Keratinocyte (primary cell): ENCODE results near the gene KLHL1. TPM values are rescaled to one million over a fixed set of nuclear protein-coding genes. Genes with fewer than 3 reads are reported as not detected.

ENCODE experiments used
- DNase-seq: peaks from one replicate; pipeline ENCODE4 v3.0.0-alpha.2; 2011; ENCODE audit warnings: low read depth, missing footprints, low spot score
- FAIRE-seq: peaks from 2 replicates; lab custom pipeline; 2011; peaks lifted over from hg19 to GRCh38; lab: Jason Lieb, UNC
- H2AFZ ChIP-seq: 2 replicates; pipeline ENCODE4 v1.6.0; 2012; ENCODE audit warnings: low read length, control low read depth, inconsistent platforms; ENCODE audit not compliant: control insufficient read depth
- H3K27ac ChIP-seq: 2 replicates; pipeline ENCODE4 v1.5.1; 2011; ENCODE audit warnings: low read length; ENCODE audit not compliant: control insufficient read depth, insufficient read depth
- H3K27me3 ChIP-seq: 3 replicates; pipeline ENCODE4 v1.6.0; 2011; ENCODE audit warnings: low read length; ENCODE audit not compliant: control insufficient read depth, insufficient read depth; ENCODE audit errors: extremely low read depth
- H3K36me3 ChIP-seq, 2 experiments: 2 replicates in 1 of 2; 3 replicates in 1 of 2; pipeline ENCODE4 v1.5.1; 2011; ENCODE audit warnings: low read length in 2 of 2, mild to moderate bottlenecking in 1 of 2; ENCODE audit not compliant: control insufficient read depth in 2 of 2, insufficient read depth in 2 of 2; ENCODE audit errors: extremely low read depth in 1 of 2
- H3K4me1 ChIP-seq: 3 replicates; pipeline ENCODE4 v1.5.1; 2011; ENCODE audit warnings: low read length; ENCODE audit not compliant: control insufficient read depth, insufficient read depth; ENCODE audit errors: extremely low read depth
- H3K4me2 ChIP-seq: 3 replicates; pipeline ENCODE4 v1.6.0; 2011; ENCODE audit warnings: low read depth, low read length; ENCODE audit not compliant: control insufficient read depth, insufficient read depth; ENCODE audit errors: extremely low read depth
- H3K4me3 ChIP-seq, 3 experiments: fragments of 200-600 bp in 1 of 3; sonication (generic) in 1 of 3; 2 replicates in 2 of 3; 3 replicates in 1 of 3; pipeline ENCODE4 v1.5.1; 2011 to 2016; ENCODE audit warnings: low read length in 3 of 3, mild to moderate bottlenecking in 3 of 3, control low read depth in 2 of 3, inconsistent platforms in 1 of 3, low read depth in 1 of 3, mixed read lengths in 1 of 3, mixed run types in 1 of 3, moderate library complexity in 1 of 3; ENCODE audit not compliant: control insufficient read depth in 2 of 3, insufficient read depth in 2 of 3; ENCODE audit errors: extremely low read depth in 1 of 3
- H3K79me2 ChIP-seq: 2 replicates; pipeline ENCODE4 v1.6.0; 2012; ENCODE audit warnings: low read length; ENCODE audit not compliant: control insufficient read depth, insufficient read depth
- H3K9ac ChIP-seq: 3 replicates; pipeline ENCODE4 v1.6.0; 2011; ENCODE audit warnings: low read length; ENCODE audit not compliant: control insufficient read depth, insufficient read depth; ENCODE audit errors: extremely low read depth
- H3K9me1 ChIP-seq: 3 replicates; pipeline ENCODE4 v1.6.0; 2011; ENCODE audit warnings: low read length; ENCODE audit not compliant: control insufficient read depth, insufficient read depth; ENCODE audit errors: extremely low read depth
- H3K9me3 ChIP-seq: 2 replicates; pipeline ENCODE4 v1.5.1; 2012; ENCODE audit warnings: low read depth, low read length; ENCODE audit not compliant: control insufficient read depth
- H4K20me1 ChIP-seq: 3 replicates; pipeline ENCODE4 v1.6.0; 2011; ENCODE audit warnings: low read length; ENCODE audit not compliant: control insufficient read depth, insufficient read depth; ENCODE audit errors: extremely low read depth
- CTCF ChIP-seq, 3 experiments: IDR thresholded peaks in 1 of 3; conservative IDR thresholded peaks in 1 of 3; optimal IDR thresholded peaks in 1 of 3; 2 replicates in 2 of 3; 3 replicates in 1 of 3; pipeline versions ENCODE3 to v1.5.1; 2011; ENCODE audit warnings: low read length in 3 of 3, mild to moderate bottlenecking in 3 of 3, moderate library complexity in 2 of 3, control low read depth in 1 of 3, inconsistent platforms in 1 of 3; ENCODE audit not compliant: insufficient read depth in 2 of 3; ENCODE audit errors: extremely low read depth in 1 of 3
- EZH2 ChIP-seq: IDR thresholded peaks from one replicate; pipeline ENCODE4 v1.6.1; 2012; ENCODE audit warnings: inconsistent platforms, mild to moderate bottlenecking, low read length, moderate library complexity
- dilution Hi-C: fragments of 300-500 bp; cut with MboI; formaldehyde crosslinking; loops from one replicate; pipeline ENCODE4 v1.7.0; 2020; ENCODE audit warnings: low sequenced_read_pairs; ENCODE audit not compliant: extremely low pct_ligation_motif_present
- polyA plus RNA-seq, 5 experiments: library from polyadenylated mRNA; depleted of rRNA in 3 of 5; stranded (reverse) in 3 of 5; stranded (forward) in 1 of 5; unstranded in 1 of 5; fragments of >200 nt; gene quantifications; 1 replicate in 1 of 5; 2 replicates in 3 of 5; 3 replicates in 1 of 5; pipeline versions ENCODE4 v1.2.1 to v1.2.3, GENCODE V29; 2011 to 2012; ENCODE audit warnings: missing spikeins in 2 of 5, low read depth in 1 of 5, low replicate concordance in 1 of 5

The KLHL1 gene
- polyA plus RNA-seq, 1 donor (not counting 4 experiments of a cell fraction or from before 2014, with no cell fraction given), result not detected

- Histone ChIP-seq H2AFZ (no peak overlapping the region), H3K4me1 (no peaks in the 10 kb centered on the region), H3K36me3 (no peaks in the 10 kb centered on the region), H3K4me3 (no peak overlapping the region), H4K20me1 (no peaks in the 10 kb centered on the region), H3K4me2 (no peak overlapping the region), H3K9me1 (no peaks in the 10 kb centered on the region), H3K27ac (no peak overlapping the region), H3K9ac (no peak overlapping the region), H3K79me2 (no peaks in the 10 kb centered on the region), H3K9me3 (no peaks in the 10 kb centered on the region), H3K27me3 (no peaks in the 10 kb centered on the region)
- FAIRE-seq (no peak), DNase-seq (no peak)
- dilution Hi-C loops, result no loop called here
- no peak for TF ChIP-seq CTCF (optimal IDR thresholded peaks at IDR 0.05 in 1 of 3, IDR thresholded peaks at IDR 0.05 in 1 of 3, conservative IDR thresholded peaks at IDR 0.05 in 1 of 3; ENCODE audit: extremely low read depth in 1 of 3, insufficient read depth in 2 of 3, low read length in 3 of 3)
- TF ChIP-seq EZH2, result no peak
Measured at GRCh38 chr13:69956349-69956748, 151.9 kb downstream of the KLHL1 start.

- no peak overlapping the region for H3K4me3 ChIP-seq
- no peak overlapping the region for H2AFZ ChIP-seq
- H3K9me3 ChIP-seq, result no peaks in the 10 kb centered on the region
- H4K20me1 ChIP-seq, result no peaks in the 10 kb centered on the region
- H3K36me3 ChIP-seq, result no peaks in the 10 kb centered on the region
- dilution Hi-C loops, result no loop called here
- H3K4me2 ChIP-seq, result no peak overlapping the region
- FAIRE-seq (no peak), DNase-seq (no peak)
- H3K27me3 ChIP-seq, result no peaks in the 10 kb centered on the region
- TF ChIP-seq CTCF (optimal IDR thresholded peaks at IDR 0.05 in 1 of 3, IDR thresholded peaks at IDR 0.05 in 1 of 3, conservative IDR thresholded peaks at IDR 0.05 in 1 of 3; ENCODE audit: extremely low read depth in 1 of 3, insufficient read depth in 2 of 3, low read length in 3 of 3) (no peak), EZH2 (no peak)
- H3K27ac ChIP-seq, result no peak overlapping the region
- no peaks in the 10 kb centered on the region for H3K79me2 ChIP-seq
- H3K9ac ChIP-seq, result no peak overlapping the region
- no peaks in the 10 kb centered on the region for H3K4me1 ChIP-seq
- H3K9me1 ChIP-seq, result no peaks in the 10 kb centered on the region
Measured at GRCh38 chr13:69955271-69955670, 153.0 kb downstream of the KLHL1 start.
